Heart left ventricle (tissue), 13 donors: ENCODE results near the gene EXOC3L4.

Source experiments
- CTCF ChIP-seq, 12 donors: fragments of 200-600 bp; sonication (generic) in 4 of 12; IDR thresholded peaks; one replicate each; pipeline versions ENCODE4 v1.5.0 to v1.8.0; 2018 to 2022; ENCODE audit warnings: antibody characterized with exemption in 12 of 12, mild to moderate bottlenecking in 5 of 12
- POLR2A ChIP-seq, 2 donors: fragments of 450-650 bp; IDR thresholded peaks; one replicate each; pipeline ENCODE4 v1.6.1; 2017; ENCODE audit warnings: antibody characterized with exemption in 2 of 2, mild to moderate bottlenecking in 2 of 2, moderate library complexity in 2 of 2
- donor health status: ischemic (EF 13 %, LVEDD 7.1; RV severe dilation, severe dysfunction).
- donor health status: DM: no; HTN: yes; CAD: no.
- donor health status: DM: no; HTN: no; CAD: no.
- donor health status: ischemic (EF 25% LVEDD 6.9; RV normal size, moderate dysfunction).
- donor health status: ischemic (EF 25% LVEDD 5.7; RV mildly dilated, moderate dysfunction).
- donor health status: ischemic (EF 35%, LVEDD 5.7; RV mildly dilated, moderate dysfunction).
- donor health status: nonischemic (EF 11% LVEDD 7.7; RV severe dilation, severe dysfunction).
- donor health status: DM: yes; HTN: yes; CAD: no.
- donor health status: PGD.
- donor health status: ischemic (EF 29% LVEDD 5.4; RV normal size, mild dysfunction).
- donor health status: nonischemic (EF 23%, LVEDD 6.1; RV moderate dilation, normal function).

DNA sequence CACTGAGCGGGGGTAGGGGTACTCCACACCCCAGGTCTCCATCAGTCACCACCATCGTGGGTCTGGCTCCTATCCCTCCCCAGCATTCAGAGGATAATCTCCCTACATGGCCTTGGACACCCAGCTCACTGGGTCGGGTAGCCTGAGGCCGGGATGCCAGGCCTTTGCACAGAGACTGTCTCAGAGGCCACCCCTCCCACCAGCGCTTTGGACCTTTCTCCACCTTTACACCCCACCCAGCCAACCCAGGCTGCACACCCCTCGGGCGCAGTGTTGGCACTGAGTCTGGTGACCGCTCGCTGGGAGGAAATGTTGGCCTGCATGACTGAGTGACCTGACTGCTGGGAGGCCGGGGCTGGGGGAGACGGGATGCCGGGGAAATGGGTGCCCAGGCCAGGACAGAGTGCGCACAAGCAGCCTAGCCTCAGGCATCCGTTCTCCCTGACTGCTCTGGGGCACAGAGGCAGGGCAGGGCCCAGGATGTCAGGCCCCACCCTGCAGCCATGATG, 21.1 kb upstream of the EXOC3L4 start:
- TF ChIP-seq POLR2A (IDR thresholded peaks at IDR 0.05) (no peak), CTCF (IDR thresholded peaks at IDR 0.05) (no peak)
